ENCODE data around the gene RFX8. TPM values are rescaled to one million over a fixed set of nuclear protein-coding genes. Genes with fewer than 3 reads are reported as not detected.

Gene RFX8
- total RNA-seq, 6 experiments from 2014 or later: 2.8 to 8.0 (median 5.3) TPM

GRCh38 chr2:101395545-101396315, 79.2 kb downstream of the RFX8 start:
- peaks cover 36% of the 10 kb centered on the region for H3K4me1 Mint-ChIP-seq (ENCODE audit: low read depth)
- peaks cover 29% of the 10 kb centered on the region for H3K36me3 Mint-ChIP-seq (ENCODE audit: low read depth)
- H3K27me3 Mint-ChIP-seq (ENCODE audit: insufficient read depth): no peaks in the 10 kb centered on the region
- peak overlapping the region; percentile 95 for H3K27ac Mint-ChIP-seq
- no peak for TF ChIP-seq CTCF (IDR thresholded peaks at IDR 0.05)
- no peaks in the 10 kb centered on the region for H3K9me3 Mint-ChIP-seq
- H3K4me3 Mint-ChIP-seq: peak overlapping the region; percentile 74
- DNase-seq: no peak

GRCh38 chr2:101388232-101388631, 86.7 kb downstream of the RFX8 start:
- no peaks in the 10 kb centered on the region for H3K9me3 Mint-ChIP-seq
- peak; percentile 21 for DNase-seq
- no peak overlapping the region; the same call in 1 of the 2 replicates for H3K4me3 Mint-ChIP-seq
- H3K4me1 Mint-ChIP-seq (ENCODE audit: low read depth): peaks cover 17% of the 10 kb centered on the region
- peaks cover 17% of the 10 kb centered on the region for H3K27me3 Mint-ChIP-seq (ENCODE audit: insufficient read depth)
- no peak overlapping the region for H3K27ac Mint-ChIP-seq
- TF ChIP-seq CTCF (IDR thresholded peaks at IDR 0.05): no peak
- H3K36me3 Mint-ChIP-seq (ENCODE audit: low read depth): peaks cover 15% of the 10 kb centered on the region

- Mint-ChIP-seq H3K4me1 (ENCODE audit: low read depth) (peaks cover 17% of the 10 kb centered on the region), H3K9me3 (no peaks in the 10 kb centered on the region), H3K27me3 (ENCODE audit: insufficient read depth) (peaks cover 22% of the 10 kb centered on the region), H3K27ac (no peak within 1 kb of the TSS), H3K4me3 (peak within 1 kb of the TSS; percentile 73), H3K36me3 (ENCODE audit: low read depth) (peaks cover 5% of the 10 kb centered on the region)
- peak; percentile 76 for DNase-seq
- peak; percentile 79 for TF ChIP-seq CTCF (IDR thresholded peaks at IDR 0.05)
These were observed 87.6 kb downstream of the RFX8 start, which contains the start of gene CREG2 for GRCh38 chr2:101387151-101387834. Gene CREG2 (minus strand): TSS chr2:101387503. CDS start chr2:101387457, 46 bp downstream.

- DNase-seq: no peak
- peak overlapping the region; percentile 37; the same call in 1 of the 2 replicates for H3K4me3 Mint-ChIP-seq
- no peak overlapping the region for H3K27ac Mint-ChIP-seq
- no peaks in the 10 kb centered on the region for H3K36me3 Mint-ChIP-seq (ENCODE audit: low read depth)
- H3K27me3 Mint-ChIP-seq (ENCODE audit: insufficient read depth): peaks cover 22% of the 10 kb centered on the region
- no peaks in the 10 kb centered on the region for H3K9me3 Mint-ChIP-seq
- peaks cover 17% of the 10 kb centered on the region for H3K4me1 Mint-ChIP-seq (ENCODE audit: low read depth)
- TF ChIP-seq CTCF (IDR thresholded peaks at IDR 0.05): no peak
These were observed 88.2 kb downstream of the RFX8 start for GRCh38 chr2:101386599-101387150.

- H3K27me3 Mint-ChIP-seq (ENCODE audit: insufficient read depth): peaks cover 22% of the 10 kb centered on the region
- no peaks in the 10 kb centered on the region for H3K36me3 Mint-ChIP-seq (ENCODE audit: low read depth)
- TF ChIP-seq CTCF (IDR thresholded peaks at IDR 0.05): no peak
- peaks cover 12% of the 10 kb centered on the region for H3K4me1 Mint-ChIP-seq (ENCODE audit: low read depth)
- no peak for DNase-seq
- no peak overlapping the region for H3K4me3 Mint-ChIP-seq
- H3K27ac Mint-ChIP-seq: no peak overlapping the region
- no peaks in the 10 kb centered on the region for H3K9me3 Mint-ChIP-seq
These were observed 91.8 kb downstream of the RFX8 start for GRCh38 chr2:101383016-101383541.
